ENCODE data around the gene SLC4A9. TPM values are rescaled to one million over a fixed set of nuclear protein-coding genes. Genes with fewer than 3 reads are reported as not detected.

SLC4A9 gene
- 0.03 TPM for polyA plus RNA-seq (2012; ENCODE audit: low read depth, missing spikeins)

- no peak for FAIRE-seq
- no peak for TF ChIP-seq POLR2A (IDR thresholded peaks at IDR 0.05; ENCODE audit: low read depth, low read length)
- TF ChIP-seq POU2F2 (IDR thresholded peaks at IDR 0.05; ENCODE audit: low read depth, low read length) = no peak
- no peak for TF ChIP-seq TAF1 (IDR thresholded peaks at IDR 0.05; ENCODE audit: low read depth, low read length)
- no peak for DNase-seq (ENCODE audit: insufficient read length, low spot score)
These were observed at the start of gene SLC4A9 for GRCh38 chr5:140360101-140360500. Gene SLC4A9 (plus strand): TSS chr5:140360194. CDS start chr5:140360237, 43 bp downstream.

GRCh38 chr5:140310434-140310833, 49.6 kb upstream of the SLC4A9 start:
- DNase-seq (ENCODE audit: insufficient read length, low spot score) = no peak
- FAIRE-seq = no peak
- TF ChIP-seq SPI1 (IDR thresholded peaks at IDR 0.05; ENCODE audit: low read depth, low read length) = no peak
- no peak for TF ChIP-seq POLR2A (IDR thresholded peaks at IDR 0.05; ENCODE audit: low read depth, low read length)
- no peak for TF ChIP-seq POLR2AphosphoS5 (IDR thresholded peaks at IDR 0.05; ENCODE audit: low read depth, low read length)
- no peak for TF ChIP-seq POU2F2 (IDR thresholded peaks at IDR 0.05; ENCODE audit: low read depth, low read length)
- TF ChIP-seq PAX5 (IDR thresholded peaks at IDR 0.05; ENCODE audit: insufficient read depth, low read length, severe bottlenecking) = no peak
- TF ChIP-seq TAF1 (IDR thresholded peaks at IDR 0.05; ENCODE audit: low read depth, low read length) = no peak

- TF ChIP-seq TAF1 (IDR thresholded peaks at IDR 0.05; ENCODE audit: low read depth, low read length) (no peak), PAX5 (IDR thresholded peaks at IDR 0.05; ENCODE audit: insufficient read depth, low read length, severe bottlenecking) (no peak), POLR2AphosphoS5 (IDR thresholded peaks at IDR 0.05; ENCODE audit: low read depth, low read length) (no peak), SPI1 (IDR thresholded peaks at IDR 0.05; ENCODE audit: low read depth, low read length) (no peak), POLR2A (IDR thresholded peaks at IDR 0.05; ENCODE audit: low read depth, low read length) (no peak), POU2F2 (IDR thresholded peaks at IDR 0.05; ENCODE audit: low read depth, low read length) (no peak)
- FAIRE-seq = no peak
- no peak for DNase-seq (ENCODE audit: insufficient read length, low spot score)
These were observed 49.0 kb upstream of the SLC4A9 start for GRCh38 chr5:140311011-140311467.

GRCh38 chr5:140312067-140312790, 47.8 kb upstream of the SLC4A9 start:
- TF ChIP-seq POLR2AphosphoS5 (IDR thresholded peaks at IDR 0.05; ENCODE audit: low read depth, low read length) = no peak
- no peak for TF ChIP-seq POU2F2 (IDR thresholded peaks at IDR 0.05; ENCODE audit: low read depth, low read length)
- TF ChIP-seq SPI1 (IDR thresholded peaks at IDR 0.05; ENCODE audit: low read depth, low read length) = peak; percentile 59
- TF ChIP-seq TAF1 (IDR thresholded peaks at IDR 0.05; ENCODE audit: low read depth, low read length) = no peak
- no peak for TF ChIP-seq POLR2A (IDR thresholded peaks at IDR 0.05; ENCODE audit: low read depth, low read length)
- no peak for FAIRE-seq
- DNase-seq (ENCODE audit: insufficient read length, low spot score) = no peak

- FAIRE-seq = no peak
- no peak for TF ChIP-seq POLR2AphosphoS5 (IDR thresholded peaks at IDR 0.05; ENCODE audit: low read depth, low read length)
- no peak for TF ChIP-seq PAX5 (IDR thresholded peaks at IDR 0.05; ENCODE audit: insufficient read depth, low read length, severe bottlenecking)
- no peak for TF ChIP-seq TAF1 (IDR thresholded peaks at IDR 0.05; ENCODE audit: low read depth, low read length)
- no peak for TF ChIP-seq POLR2A (IDR thresholded peaks at IDR 0.05; ENCODE audit: low read depth, low read length)
- no peak for TF ChIP-seq SPI1 (IDR thresholded peaks at IDR 0.05; ENCODE audit: low read depth, low read length)
- TF ChIP-seq POU2F2 (IDR thresholded peaks at IDR 0.05; ENCODE audit: low read depth, low read length) = no peak
- DNase-seq (ENCODE audit: insufficient read length, low spot score) = no peak
These were observed 47.2 kb upstream of the SLC4A9 start for GRCh38 chr5:140312791-140313189.

GRCh38 chr5:140317859-140318258, 42.1 kb upstream of the SLC4A9 start:
- TF ChIP-seq POU2F2 (IDR thresholded peaks at IDR 0.05; ENCODE audit: low read depth, low read length) (no peak), SPI1 (IDR thresholded peaks at IDR 0.05; ENCODE audit: low read depth, low read length) (no peak), TAF1 (IDR thresholded peaks at IDR 0.05; ENCODE audit: low read depth, low read length) (no peak), POLR2A (IDR thresholded peaks at IDR 0.05; ENCODE audit: low read depth, low read length) (no peak), POLR2AphosphoS5 (IDR thresholded peaks at IDR 0.05; ENCODE audit: low read depth, low read length) (no peak), PAX5 (IDR thresholded peaks at IDR 0.05; ENCODE audit: insufficient read depth, low read length, severe bottlenecking) (no peak)
- no peak for FAIRE-seq
- DNase-seq (ENCODE audit: insufficient read length, low spot score) = no peak

GRCh38 chr5:140318792-140319191, 41.2 kb upstream of the SLC4A9 start:
- FAIRE-seq = no peak

GRCh38 chr5:140319833-140320232, 40.2 kb upstream of the SLC4A9 start:
- no peak for TF ChIP-seq TAF1 (IDR thresholded peaks at IDR 0.05; ENCODE audit: low read depth, low read length)
- TF ChIP-seq SPI1 (IDR thresholded peaks at IDR 0.05; ENCODE audit: low read depth, low read length) = no peak
- TF ChIP-seq POLR2AphosphoS5 (IDR thresholded peaks at IDR 0.05; ENCODE audit: low read depth, low read length) = no peak
- no peak for TF ChIP-seq POU2F2 (IDR thresholded peaks at IDR 0.05; ENCODE audit: low read depth, low read length)
- TF ChIP-seq POLR2A (IDR thresholded peaks at IDR 0.05; ENCODE audit: low read depth, low read length) = no peak
- TF ChIP-seq PAX5 (IDR thresholded peaks at IDR 0.05; ENCODE audit: insufficient read depth, low read length, severe bottlenecking) = no peak
- FAIRE-seq = no peak
- no peak for DNase-seq (ENCODE audit: insufficient read length, low spot score)

More at GRCh38 chr5:140318792-140319191, 41.2 kb upstream of the SLC4A9 start:
- no peak for TF ChIP-seq POLR2AphosphoS5 (IDR thresholded peaks at IDR 0.05; ENCODE audit: low read depth, low read length)
- TF ChIP-seq TAF1 (IDR thresholded peaks at IDR 0.05; ENCODE audit: low read depth, low read length) = no peak
- TF ChIP-seq POU2F2 (IDR thresholded peaks at IDR 0.05; ENCODE audit: low read depth, low read length) = no peak
- no peak for TF ChIP-seq POLR2A (IDR thresholded peaks at IDR 0.05; ENCODE audit: low read depth, low read length)
- no peak for TF ChIP-seq SPI1 (IDR thresholded peaks at IDR 0.05; ENCODE audit: low read depth, low read length)
- no peak for TF ChIP-seq PAX5 (IDR thresholded peaks at IDR 0.05; ENCODE audit: insufficient read depth, low read length, severe bottlenecking)
- DNase-seq (ENCODE audit: insufficient read length, low spot score) = no peak

- FAIRE-seq (no peak), DNase-seq (ENCODE audit: insufficient read length, low spot score) (no peak)
These were observed 38.2 kb upstream of the SLC4A9 start for GRCh38 chr5:140321796-140322195.

More at GRCh38 chr5:140321796-140322195, 38.2 kb upstream of the SLC4A9 start:
- TF ChIP-seq POLR2AphosphoS5 (IDR thresholded peaks at IDR 0.05; ENCODE audit: low read depth, low read length) = no peak
- peak; percentile 74 for TF ChIP-seq SPI1 (IDR thresholded peaks at IDR 0.05; ENCODE audit: low read depth, low read length)

All from GM12891 (cell line).